Prostate gland (tissue), 2 donors: ENCODE measurements around the gene EHMT1. TPM values are rescaled to one million over a fixed set of nuclear protein-coding genes. Genes with fewer than 3 reads are reported as not detected.

Experiments
- DNase-seq: peaks from one replicate; pipeline ENCODE4 v3.0.0-alpha.2; 2019; ENCODE audit warnings: low spot score
- H3K27ac ChIP-seq, 2 donors: fragments of 200-600 bp; sonication (generic); 2 replicates each; pipeline ENCODE4 v1.5.1; 2017 to 2019
- H3K27me3 ChIP-seq: fragments of 200-600 bp; sonication (generic); replicated peaks from 2 replicates; pipeline ENCODE4 v1.5.1; 2019; ENCODE audit not compliant: insufficient read depth
- H3K36me3 ChIP-seq, 2 donors: fragments of 200-600 bp; sonication (generic); 1 replicate in 1 of 2; 2 replicates in 1 of 2; pipeline versions ENCODE4 v1.5.1 to v1.8.1; 2017 to 2019
- H3K4me1 ChIP-seq: fragments of 200-600 bp; sonication (generic); replicated peaks from 2 replicates; pipeline ENCODE4 v1.5.1; 2019
- H3K4me3 ChIP-seq, 2 donors: fragments of 200-600 bp; sonication (generic); 2 replicates each; pipeline ENCODE4 v1.5.1; 2017 to 2019
- H3K9me3 ChIP-seq: fragments of 200-600 bp; sonication (generic); 2 replicates; pipeline ENCODE4 v1.5.1; 2017
- CTCF ChIP-seq, 4 experiments: fragments of 200-600 bp in 2 of 4; fragments of 450-650 bp in 2 of 4; sonication (generic) in 2 of 4; IDR thresholded peaks; 1 replicate in 3 of 4; 2 replicates in 1 of 4; pipeline ENCODE4 v1.5.1; 2016 to 2019; ENCODE audit warnings: antibody characterized with exemption in 4 of 4, mild to moderate bottlenecking in 2 of 4, moderate library complexity in 2 of 4
- POLR2A ChIP-seq: fragments of 450-650 bp; IDR thresholded peaks from one replicate; pipeline ENCODE4 v1.6.1; 2016; ENCODE audit warnings: antibody characterized with exemption, mild to moderate bottlenecking
- POLR2AphosphoS5 ChIP-seq: sonication (generic); formaldehyde crosslinking; IDR thresholded peaks from one replicate; pipeline ENCODE4 v1.6.1; 2017; ENCODE audit warnings: antibody characterized with exemption
- WGBS: methylation state at CpG from one replicate; pipeline ENCODE4 v1.1.5; 2018; 5-methylcytosine and 5-hydroxymethylcytosine counted together
- intact Hi-C: fragments of 100-400 bp; cut with DNase I; formaldehyde crosslinking; loops from one replicate; pipeline ENCODE4 v1.14.2; 2022
- total RNA-seq, 2 donors: library from RNA; depleted of rRNA; stranded (reverse); fragments of >200 nt; gene quantifications; one replicate each; pipeline ENCODE4 v1.1.0, GENCODE V29; 2016

EHMT1 gene
- total RNA-seq, 2 donors from 2014 or later, result 81.3 to 149 TPM

GRCh38 chr9:137665226-137665625 lies 46.4 kb downstream of the EHMT1 start:
- H3K4me1 ChIP-seq, result peaks cover 7% of the 10 kb centered on the region
- TF ChIP-seq CTCF (IDR thresholded peaks at IDR 0.05) (no peak), POLR2AphosphoS5 (no peak), POLR2A (no peak)
- no peaks in the 10 kb centered on the region for H3K27me3 ChIP-seq
- H3K36me3 ChIP-seq, result no peaks in the 10 kb centered on the region
- H3K4me3 ChIP-seq, result peak overlapping the region in 1 of 2 donors; percentile 19
- H3K27ac ChIP-seq, result peak overlapping the region; percentile 58 to 76
- WGBS, result 69% methylated on average over 7 of the region's 7 CpGs
- intact Hi-C loops, result no loop called here
- DNase-seq, result no peak
- H3K9me3 ChIP-seq, result no peaks in the 10 kb centered on the region

GRCh38 chr9:137665697-137666512 lies 47.1 kb downstream of the EHMT1 start:
- peak overlapping the region; percentile 58 to 76 for H3K27ac ChIP-seq
- no peaks in the 10 kb centered on the region for H3K36me3 ChIP-seq
- no peak for TF ChIP-seq POLR2AphosphoS5
- TF ChIP-seq CTCF (IDR thresholded peaks at IDR 0.05), result peak in 2 of 4 experiments; percentile 16 to 25
- intact Hi-C loops, result no loop called here
- DNase-seq, result no peak
- no peaks in the 10 kb centered on the region for H3K27me3 ChIP-seq
- peaks cover 14% of the 10 kb centered on the region for H3K4me1 ChIP-seq
- H3K4me3 ChIP-seq, result no peak overlapping the region
- 38% methylated on average over 18 of the region's 18 CpGs for WGBS
- H3K9me3 ChIP-seq, result no peaks in the 10 kb centered on the region

- Histone ChIP-seq H3K27me3 (no peaks in the 10 kb centered on the region), H3K9me3 (no peaks in the 10 kb centered on the region), H3K27ac (peak overlapping the region in 1 of 2 donors; percentile 76), H3K4me3 (no peak overlapping the region), H3K36me3 (no peaks in the 10 kb centered on the region), H3K4me1 (peaks cover 15% of the 10 kb centered on the region)
- DNase-seq, result no peak
- 67% methylated on average over 8 of the region's 8 CpGs for WGBS
- intact Hi-C loops, result no loop called here
- no peak for TF ChIP-seq POLR2A
- TF ChIP-seq POLR2AphosphoS5, result no peak
- TF ChIP-seq CTCF (IDR thresholded peaks at IDR 0.05), result no peak
These were observed 47.7 kb downstream of the EHMT1 start for GRCh38 chr9:137666513-137666822.

GRCh38 chr9:137666955-137667670 lies 48.3 kb downstream of the EHMT1 start:
- TF ChIP-seq POLR2AphosphoS5 (no peak), POLR2A (no peak), CTCF (IDR thresholded peaks at IDR 0.05) (no peak)
- Histone ChIP-seq H3K9me3 (no peaks in the 10 kb centered on the region), H3K4me1 (peaks cover 15% of the 10 kb centered on the region), H3K27me3 (no peaks in the 10 kb centered on the region), H3K27ac (no peak overlapping the region), H3K36me3 (no peaks in the 10 kb centered on the region), H3K4me3 (no peak overlapping the region)
- 65% methylated on average over 16 of the region's 16 CpGs for WGBS
- DNase-seq, result no peak
- intact Hi-C loops, result no loop called here
